HepG2 (cell line): ENCODE measurements around the gene PSMG4. TPM values are rescaled to one million over a fixed set of nuclear protein-coding genes. Genes with fewer than 3 reads are reported as not detected.

Source experiments
- ATAC-seq: fragments of 200-7000 bp; cut with Tn5 transposase; 3 replicates; pipeline ENCODE4 v1.9.1; 2020; ENCODE audit warnings: mild to moderate bottlenecking, moderate library complexity
- BruUV-seq: library from RNA; stranded (reverse); fragments of 400-500 nt; replicated peaks from 2 replicates; lab custom pipeline; 2021; lab: Mats Ljungman, UMichigan
- CTCF ChIA-PET: fragments of 300-600 bp; formaldehyde crosslinking; extraction: SDS; loops from one replicate; lab custom pipeline; 2021; ENCODE audit warnings: low total read pairs, inconsistent platforms, low intra/inter-chr PET ratio; lab: Yijun Ruan, JAX
- POLR2A ChIA-PET: fragments of 350-600 bp; sonication (Branson Sonifier 250); formaldehyde crosslinking; loops from one replicate; lab custom pipeline; 2020; ENCODE audit warnings: antibody characterized with exemption, inconsistent platforms; lab: Yijun Ruan, JAX
- DNase-seq: peaks from one replicate; pipeline ENCODE4 v3.0.0-alpha.2; 2015; ENCODE audit warnings: low spot score
- FAIRE-seq: peaks from 3 replicates; lab custom pipeline; 2011; peaks lifted over from hg19 to GRCh38; lab: Jason Lieb, UNC
- H2AFZ ChIP-seq: one replicate; pipeline ENCODE4 v1.6.1; 2011; ENCODE audit warnings: low read length, inconsistent platforms
- H3K27ac ChIP-seq: fragments of 300-600 bp; 3 replicates; pipeline ENCODE4 v1.8.0; 2011; ENCODE audit warnings: mixed run types, mild to moderate bottlenecking, mixed read lengths, low read length, inconsistent platforms; ENCODE audit not compliant: insufficient read depth; ENCODE audit errors: extremely low read length
- H3K27me3 ChIP-seq, 2 experiments: fragments of 200-600 bp in 1 of 2; 2 replicates in 1 of 2; 3 replicates in 1 of 2; pipeline versions ENCODE4 v1.6.0 to v1.8.0; 2011; ENCODE audit warnings: low read length in 2 of 2, mild to moderate bottlenecking in 2 of 2, moderate library complexity in 2 of 2, inconsistent platforms in 1 of 2; ENCODE audit not compliant: insufficient read depth in 2 of 2, control insufficient read depth in 1 of 2
- H3K36me3 ChIP-seq, 2 experiments: fragments of 200-600 bp in 1 of 2; replicated peaks in 1 of 2; 2 replicates in 1 of 2; 3 replicates in 1 of 2; pipeline versions ENCODE4 v1.5.1 to v1.8.0; 2011; ENCODE audit warnings: low read length in 2 of 2, inconsistent platforms in 1 of 2; ENCODE audit not compliant: insufficient read depth in 2 of 2, control insufficient read depth in 1 of 2
- H3K4me1 ChIP-seq: 2 replicates; pipeline ENCODE4 v1.5.1; 2012; ENCODE audit warnings: low read length, inconsistent platforms; ENCODE audit not compliant: insufficient read depth
- H3K4me2 ChIP-seq: 2 replicates; pipeline ENCODE4 v1.6.0; 2011; ENCODE audit warnings: low read depth, low read length, inconsistent platforms
- H3K4me3 ChIP-seq, 3 experiments: fragments of 200-600 bp in 1 of 3; sonication (generic), shearing (Covaris generic) in 1 of 3; replicated peaks in 1 of 3; 2 replicates each; pipeline ENCODE4 v1.5.1; 2011 to 2016; ENCODE audit warnings: low read length in 3 of 3, inconsistent platforms in 2 of 3, low read depth in 2 of 3, mild to moderate bottlenecking in 2 of 3, control low read depth in 1 of 3, mixed read lengths in 1 of 3; ENCODE audit not compliant: insufficient read depth in 1 of 3
- H3K79me2 ChIP-seq: one replicate; pipeline ENCODE4 v1.6.1; 2011; ENCODE audit warnings: low read length, inconsistent platforms; ENCODE audit not compliant: insufficient read depth
- H3K9ac ChIP-seq: 2 replicates; pipeline ENCODE4 v1.6.0; 2011; ENCODE audit warnings: mild to moderate bottlenecking, low read depth, low read length, inconsistent platforms; ENCODE audit not compliant: insufficient read depth
- H3K9me3 ChIP-seq: 2 replicates; pipeline ENCODE4 v1.5.1; 2012; ENCODE audit warnings: mild to moderate bottlenecking, low read length
- H4K20me1 ChIP-seq: 2 replicates; pipeline ENCODE4 v1.6.0; 2011; ENCODE audit warnings: inconsistent platforms, mild to moderate bottlenecking, low read length, moderate library complexity; ENCODE audit not compliant: insufficient read depth
- CHD4 ChIP-seq: fragments of 200-600 bp; sonication (generic); IDR thresholded peaks from 2 replicates; pipeline ENCODE4 v1.7.0; 2017; ENCODE audit warnings: mild to moderate bottlenecking, low read length, borderline replicate concordance
- JUNB ChIP-seq: sonication (generic); formaldehyde crosslinking; IDR thresholded peaks from 2 replicates; pipeline ENCODE4 v1.8.0; 2022; ENCODE audit warnings: missing genetic modification reagents, mild to moderate bottlenecking, borderline replicate concordance
- NFE2L2 ChIP-seq: fragments of 150-350 bp; IDR thresholded peaks from 2 replicates; pipeline ENCODE4 v1.6.1; 2014; ENCODE audit warnings: low read length
- POLR2A ChIP-seq, 2 experiments: IDR thresholded peaks; 2 replicates each; pipeline ENCODE4 v1.6.1; 2011; ENCODE audit warnings: low read depth in 2 of 2, low read length in 2 of 2, mild to moderate bottlenecking in 1 of 2, moderate library complexity in 1 of 2; ENCODE audit not compliant: insufficient read depth in 1 of 2
- PRMT3 ChIP-seq: sonication (generic); formaldehyde crosslinking; IDR thresholded peaks from 2 replicates; pipeline ENCODE4 v1.8.1; 2022; ENCODE audit warnings: low read depth, mild to moderate bottlenecking, moderate library complexity, missing genetic modification reagents, borderline replicate concordance
- SP140L ChIP-seq: sonication (generic); formaldehyde crosslinking; IDR thresholded peaks from 2 replicates; pipeline ENCODE4 v1.4.0; 2020; ENCODE audit warnings: missing genetic modification reagents, borderline replicate concordance
- THAP8 ChIP-seq: sonication (generic); formaldehyde crosslinking; IDR thresholded peaks from 2 replicates; pipeline ENCODE4 v1.5.1; 2020; ENCODE audit warnings: missing genetic modification reagents, mild to moderate bottlenecking, borderline replicate concordance
- ZBTB1 ChIP-seq: sonication (generic); formaldehyde crosslinking; IDR thresholded peaks from 2 replicates; pipeline ENCODE4 v1.4.0; 2020; ENCODE audit warnings: missing genetic modification reagents, borderline replicate concordance
- ZFP91 ChIP-seq: sonication (generic); formaldehyde crosslinking; IDR thresholded peaks from 2 replicates; pipeline ENCODE4 v1.9.0; 2022; ENCODE audit warnings: missing genetic modification reagents, mild to moderate bottlenecking, borderline replicate concordance
- ZNF280B ChIP-seq: sonication (generic); formaldehyde crosslinking; IDR thresholded peaks from 2 replicates; pipeline ENCODE4 v1.5.0; 2020; ENCODE audit warnings: missing genetic modification reagents, mild to moderate bottlenecking, borderline replicate concordance
- ZNF432 ChIP-seq: sonication (generic); formaldehyde crosslinking; IDR thresholded peaks from 2 replicates; pipeline ENCODE4 v1.5.0; 2020; ENCODE audit warnings: missing genetic modification reagents, mild to moderate bottlenecking, borderline replicate concordance
- ZNF687 ChIP-seq: sonication (generic); formaldehyde crosslinking; IDR thresholded peaks from 2 replicates; pipeline ENCODE4 v1.5.1; 2020; ENCODE audit warnings: mild to moderate bottlenecking, missing genetic modification reagents, moderate library complexity
- ZNF883 ChIP-seq: sonication (generic); formaldehyde crosslinking; IDR thresholded peaks from 2 replicates; pipeline ENCODE4 v1.5.1; 2020; ENCODE audit warnings: mild to moderate bottlenecking, missing genetic modification reagents; ENCODE audit errors: not compliant biosample characterization
- WGBS: methylation state at CpG from one replicate; pipeline ENCODE4 v1.1.6; 2017; ENCODE audit warnings: low lambda C conversion rate; 5-methylcytosine and 5-hydroxymethylcytosine counted together
- in situ Hi-C: cut with HindIII; loops from 2 replicates; pipeline ENCODE4 v1.10.0; 2017; ENCODE audit warnings: low pct_unique_long_range_greater_than_20kb; ENCODE audit not compliant: extremely low pct_ligation_motif_present
- intact Hi-C: fragments of 100-400 bp; cut with micrococcal nuclease; formaldehyde crosslinking; loops from one replicate; pipeline ENCODE4 v1.10.0; 2022; ENCODE audit not compliant: unreplicated experiment
- polyA plus RNA-seq, 8 experiments: library from polyadenylated mRNA; depleted of rRNA in 3 of 8; stranded (reverse) in 7 of 8; unstranded in 1 of 8; fragments of >200 nt; fragmentation: Illumina TruSeq in 4 of 8; extraction: Trizol in 4 of 8; gene quantifications; 2 replicates each; pipeline versions ENCODE4 v1.2.1 to v1.2.3, GENCODE V29; 2011 to 2016; ENCODE audit warnings: low read depth in 4 of 8, missing spikeins in 1 of 8, mixed read lengths in 1 of 8; ENCODE audit not compliant: insufficient read depth in 1 of 8
- total RNA-seq, 5 experiments: library from RNA; depleted of rRNA; stranded (reverse); fragments of >200 nt; fragmentation: Illumina TruSeq; extraction: Trizol; gene quantifications; 2 replicates each; pipeline ENCODE4 v1.2.3, GENCODE V29; 2016; ENCODE audit warnings: low read depth in 1 of 5

PSMG4 gene
- total and polyA plus RNA-seq, 2 of the 13 experiments (the other 11 are each of a cell fraction or from before 2014, with no cell fraction given): 28.5 to 32.8 TPM

- no peak for TF ChIP-seq THAP8 (CRISPR knock-in tag)
Measured at GRCh38 chr6:3283241-3283640, 24.5 kb downstream of the PSMG4 start (continued).

- DNase-seq (no peak), ATAC-seq (no peak), FAIRE-seq (no peak)
- ChIA-PET POLR2A (no interaction called here), CTCF (no interaction called here)
- Histone ChIP-seq H3K36me3 (peaks cover 30 to 50% of the 10 kb centered on the region in 2 experiments), H3K4me3 (no peak overlapping the region), H3K9ac (no peak overlapping the region), H3K4me2 (no peak overlapping the region), H3K27ac (no peak overlapping the region), H3K27me3 (no peaks in the 10 kb centered on the region), H3K4me1 (no peaks in the 10 kb centered on the region), H4K20me1 (no peaks in the 10 kb centered on the region), H3K79me2 (no peaks in the 10 kb centered on the region), H3K9me3 (no peaks in the 10 kb centered on the region), H2AFZ (no peak overlapping the region)
- WGBS: over 99% methylated on average over 23 of the region's 23 CpGs
- in situ Hi-C loops: loop anchor here (5.0 to 25.0 kb wide), 2 partner anchors 448 to 703 kb away; no protein-coding TSS in a partner anchor
- no TSS peak for BruUV-seq
- intact Hi-C loops: no loop called here
- TF ChIP-seq ZBTB1 (CRISPR knock-in tag) (no peak), JUNB (no peak), ZNF883 (no peak), CHD4 (no peak), PRMT3 (CRISPR knock-in tag) (no peak), SP140L (CRISPR knock-in tag) (no peak), ZFP91 (CRISPR knock-in tag) (peak; percentile 32; the same call in 1 of the 2 replicates), ZNF432 (no peak), NFE2L2 (no peak), ZNF280B (CRISPR knock-in tag) (peak; percentile 14; the same call in 1 of the 2 replicates), ZNF687 (0 out of 2 replicates have a peak, but pooled peaks have one; percentile 1), POLR2A (IDR thresholded peaks at IDR 0.05; ENCODE audit: insufficient read depth in 1 of 2, low read depth in 2 of 2, low read length in 2 of 2) (no peak)
Measured at GRCh38 chr6:3283641-3284435, 25.1 kb downstream of the PSMG4 start.
